ENCODE measurements around the gene PSMG2.

GRCh38 chr18:12750076-12750714 is 47.4 kb downstream of the PSMG2 start:
- no peak for TF ChIP-seq CTCF (IDR thresholded peaks at IDR 0.05)
- no peak for TF ChIP-seq POLR2AphosphoS5 (IDR thresholded peaks at IDR 0.05)
- TF ChIP-seq EP300 (IDR thresholded peaks at IDR 0.05) = no peak
- no peak for TF ChIP-seq POLR2A (IDR thresholded peaks at IDR 0.05)
